Neural cell (in vitro differentiated cells): ENCODE measurements around the gene TAMM41. TPM values are rescaled to one million over a fixed set of nuclear protein-coding genes. Genes with fewer than 3 reads are reported as not detected.

Source experiments
- H2AFZ ChIP-seq: fragments of 200-600, 300-800 bp; sonication (generic), shearing (Covaris generic); 2 replicates; pipeline ENCODE4 v1.6.0; 2014; ENCODE audit warnings: low read depth, mild to moderate bottlenecking, antibody characterized with exemption, low read length, moderate library complexity
- H3F3A ChIP-seq: fragments of 200-600 bp; shearing (Covaris generic); 2 replicates; pipeline ENCODE4 v1.6.1; 2016; ENCODE audit warnings: mild to moderate bottlenecking, moderate library complexity, mixed read lengths, antibody characterized with exemption, low read length; ENCODE audit not compliant: insufficient read depth, poor library complexity, severe bottlenecking
- H3K27ac ChIP-seq: fragments of 200-600, 300-800 bp; sonication (generic), shearing (Covaris generic); 2 replicates; pipeline ENCODE4 v1.5.1; 2014; ENCODE audit warnings: mild to moderate bottlenecking, low read length, moderate library complexity
- H3K27me3 ChIP-seq: fragments of 300-800, 200-600 bp; sonication (generic), shearing (Covaris generic); 2 replicates; pipeline ENCODE4 v1.6.0; 2014; ENCODE audit warnings: mild to moderate bottlenecking, low read depth, low read length, moderate library complexity; ENCODE audit not compliant: insufficient read depth
- H3K36me3 ChIP-seq: fragments of 300-800, 200-600 bp; sonication (generic), shearing (Covaris generic); 2 replicates; pipeline ENCODE4 v1.5.1; 2014; ENCODE audit warnings: mild to moderate bottlenecking, antibody characterized with exemption, low read length, moderate library complexity; ENCODE audit not compliant: insufficient read depth
- H3K4me2 ChIP-seq: fragments of 300-800, 200-600 bp; sonication (generic), shearing (Covaris generic); 2 replicates; pipeline ENCODE4 v1.6.0; 2014; ENCODE audit warnings: mild to moderate bottlenecking, low read length
- H3K4me3 ChIP-seq: fragments of 300-800, 200-600 bp; sonication (generic), shearing (Covaris generic); 2 replicates; pipeline ENCODE4 v1.5.1; 2014; ENCODE audit warnings: mild to moderate bottlenecking, low read length, moderate library complexity
- H3K79me2 ChIP-seq: fragments of 200-600 bp; shearing (Covaris generic); replicated peaks from 2 replicates; pipeline ENCODE4 v1.6.0; 2014; ENCODE audit warnings: mild to moderate bottlenecking, low read length, moderate library complexity; ENCODE audit not compliant: insufficient read depth
- H3K9ac ChIP-seq: fragments of 300-800, 200-600 bp; sonication (generic), shearing (Covaris generic); 2 replicates; pipeline ENCODE4 v1.6.1; 2016; ENCODE audit warnings: mild to moderate bottlenecking, low read length, mixed read lengths
- H3K9me2 ChIP-seq: fragments of 200-600 bp; shearing (Covaris generic); 2 replicates; pipeline ENCODE4 v1.6.1; 2016; ENCODE audit warnings: mild to moderate bottlenecking, low read length, mixed read lengths; ENCODE audit not compliant: insufficient read depth
- H3K9me3 ChIP-seq: fragments of 200-600, 300-800 bp; sonication (generic), shearing (Covaris generic); 2 replicates; pipeline ENCODE4 v1.6.1; 2016; ENCODE audit warnings: mild to moderate bottlenecking, mixed run types, low read length, moderate library complexity, mixed read lengths
- H4K20me1 ChIP-seq: fragments of 200-600 bp; shearing (Covaris generic); 2 replicates; pipeline ENCODE4 v1.6.1; 2016; ENCODE audit warnings: mild to moderate bottlenecking, mixed run types; ENCODE audit not compliant: insufficient read depth
- EP300 ChIP-seq: fragments of 450-650 bp; conservative IDR thresholded peaks from 2 replicates; pipeline ENCODE4 v1.6.1; 2014; ENCODE audit warnings: antibody characterized with exemption, mild to moderate bottlenecking, moderate library complexity; ENCODE audit not compliant: poor library complexity, severe bottlenecking
- EZH2 ChIP-seq: fragments of 200-600, 300-800 bp; shearing (Covaris generic), sonication (generic); IDR thresholded peaks from 2 replicates; pipeline ENCODE4 v1.6.1; 2014; ENCODE audit warnings: antibody characterized with exemption, low read length, borderline replicate concordance, mild to moderate bottlenecking; ENCODE audit not compliant: insufficient read depth, poor library complexity, severe bottlenecking
- MXI1 ChIP-seq: fragments of 450-650 bp; conservative IDR thresholded peaks from 2 replicates; pipeline ENCODE4 v1.6.1; 2014; ENCODE audit warnings: antibody characterized with exemption, mild to moderate bottlenecking; ENCODE audit not compliant: poor library complexity, severe bottlenecking
- POLR2AphosphoS5 ChIP-seq: IDR thresholded peaks from 2 replicates; pipeline ENCODE4 v1.6.1; 2012
- RAD21 ChIP-seq: fragments of 450-650 bp; conservative IDR thresholded peaks from 2 replicates; pipeline ENCODE4 v1.6.1; 2014; ENCODE audit warnings: antibody characterized with exemption, mild to moderate bottlenecking, moderate library complexity
- SMC3 ChIP-seq: fragments of 450-650 bp; conservative IDR thresholded peaks from 2 replicates; pipeline ENCODE4 v1.6.1; 2014; ENCODE audit warnings: antibody characterized with exemption, mild to moderate bottlenecking, moderate library complexity; ENCODE audit not compliant: poor library complexity
- TAF1 ChIP-seq: IDR thresholded peaks from 2 replicates; pipeline ENCODE4 v1.6.1; 2012; ENCODE audit warnings: low read depth
- polyA plus RNA-seq: library from polyadenylated mRNA; depleted of rRNA; stranded (reverse); fragments of >200 nt; gene quantifications from 2 replicates; pipeline ENCODE4 v1.2.3, GENCODE V29; 2014
- TF ChIP-seq, protein P1 (sequence below): IDR thresholded peaks from 2 replicates; pipeline ENCODE4 v1.6.1; 2012; ENCODE audit warnings: borderline replicate concordance
- TF ChIP-seq, protein P2 (sequence below): fragments of 450-650 bp; IDR thresholded peaks from 2 replicates; pipeline ENCODE4 v1.5.1; 2014; ENCODE audit warnings: antibody characterized with exemption, mild to moderate bottlenecking, moderate library complexity; ENCODE audit not compliant: poor library complexity, severe bottlenecking

The TAMM41 gene
- polyA plus RNA-seq, 1 donor from 2014 or later = 3.1 TPM

DNA sequence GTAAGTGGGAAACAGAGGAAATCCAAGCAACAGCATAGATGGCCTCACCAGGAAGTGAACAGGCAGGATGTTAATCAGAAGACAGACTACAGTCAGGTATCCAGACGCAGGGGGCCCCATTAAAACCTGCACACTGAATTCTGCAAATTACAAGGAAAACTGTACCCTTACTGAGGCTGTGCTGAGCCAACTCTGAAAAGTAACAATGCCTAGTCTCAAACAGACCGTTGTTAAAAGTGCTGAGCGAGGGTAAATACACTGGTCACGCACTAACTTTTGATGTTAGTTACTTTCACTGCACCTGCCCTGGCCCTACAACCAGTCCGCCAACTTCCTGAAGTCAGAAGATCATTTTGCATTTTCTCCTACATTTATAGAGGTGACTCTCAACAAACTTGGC is 1.0 kb downstream of the TAMM41 start:
- Histone ChIP-seq H3K27me3 (no peaks in the 10 kb centered on the region), H3F3A (no peaks in the 10 kb centered on the region), H3K36me3 (no peaks in the 10 kb centered on the region), H3K4me3 (peak overlapping the region; percentile 75), H3K79me2 (peaks cover 13% of the 10 kb centered on the region), H4K20me1 (no peaks in the 10 kb centered on the region), H3K9ac (peak overlapping the region; percentile 78), H3K4me2 (peak overlapping the region; percentile 87), H2AFZ (no peak overlapping the region), H3K27ac (no peak overlapping the region), H3K9me2 (no peaks in the 10 kb centered on the region), H3K9me3 (no peaks in the 10 kb centered on the region)
- TF ChIP-seq TAF1 (no peak), MXI1 (no peak), POLR2AphosphoS5 (no peak), SMC3 (no peak), EP300 (no peak), RAD21 (no peak), EZH2 (no peak)
- TF ChIP-seq, protein P1, sequence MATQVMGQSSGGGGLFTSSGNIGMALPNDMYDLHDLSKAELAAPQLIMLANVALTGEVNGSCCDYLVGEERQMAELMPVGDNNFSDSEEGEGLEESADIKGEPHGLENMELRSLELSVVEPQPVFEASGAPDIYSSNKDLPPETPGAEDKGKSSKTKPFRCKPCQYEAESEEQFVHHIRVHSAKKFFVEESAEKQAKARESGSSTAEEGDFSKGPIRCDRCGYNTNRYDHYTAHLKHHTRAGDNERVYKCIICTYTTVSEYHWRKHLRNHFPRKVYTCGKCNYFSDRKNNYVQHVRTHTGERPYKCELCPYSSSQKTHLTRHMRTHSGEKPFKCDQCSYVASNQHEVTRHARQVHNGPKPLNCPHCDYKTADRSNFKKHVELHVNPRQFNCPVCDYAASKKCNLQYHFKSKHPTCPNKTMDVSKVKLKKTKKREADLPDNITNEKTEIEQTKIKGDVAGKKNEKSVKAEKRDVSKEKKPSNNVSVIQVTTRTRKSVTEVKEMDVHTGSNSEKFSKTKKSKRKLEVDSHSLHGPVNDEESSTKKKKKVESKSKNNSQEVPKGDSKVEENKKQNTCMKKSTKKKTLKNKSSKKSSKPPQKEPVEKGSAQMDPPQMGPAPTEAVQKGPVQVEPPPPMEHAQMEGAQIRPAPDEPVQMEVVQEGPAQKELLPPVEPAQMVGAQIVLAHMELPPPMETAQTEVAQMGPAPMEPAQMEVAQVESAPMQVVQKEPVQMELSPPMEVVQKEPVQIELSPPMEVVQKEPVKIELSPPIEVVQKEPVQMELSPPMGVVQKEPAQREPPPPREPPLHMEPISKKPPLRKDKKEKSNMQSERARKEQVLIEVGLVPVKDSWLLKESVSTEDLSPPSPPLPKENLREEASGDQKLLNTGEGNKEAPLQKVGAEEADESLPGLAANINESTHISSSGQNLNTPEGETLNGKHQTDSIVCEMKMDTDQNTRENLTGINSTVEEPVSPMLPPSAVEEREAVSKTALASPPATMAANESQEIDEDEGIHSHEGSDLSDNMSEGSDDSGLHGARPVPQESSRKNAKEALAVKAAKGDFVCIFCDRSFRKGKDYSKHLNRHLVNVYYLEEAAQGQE = no peak
- TF ChIP-seq, protein P2, sequence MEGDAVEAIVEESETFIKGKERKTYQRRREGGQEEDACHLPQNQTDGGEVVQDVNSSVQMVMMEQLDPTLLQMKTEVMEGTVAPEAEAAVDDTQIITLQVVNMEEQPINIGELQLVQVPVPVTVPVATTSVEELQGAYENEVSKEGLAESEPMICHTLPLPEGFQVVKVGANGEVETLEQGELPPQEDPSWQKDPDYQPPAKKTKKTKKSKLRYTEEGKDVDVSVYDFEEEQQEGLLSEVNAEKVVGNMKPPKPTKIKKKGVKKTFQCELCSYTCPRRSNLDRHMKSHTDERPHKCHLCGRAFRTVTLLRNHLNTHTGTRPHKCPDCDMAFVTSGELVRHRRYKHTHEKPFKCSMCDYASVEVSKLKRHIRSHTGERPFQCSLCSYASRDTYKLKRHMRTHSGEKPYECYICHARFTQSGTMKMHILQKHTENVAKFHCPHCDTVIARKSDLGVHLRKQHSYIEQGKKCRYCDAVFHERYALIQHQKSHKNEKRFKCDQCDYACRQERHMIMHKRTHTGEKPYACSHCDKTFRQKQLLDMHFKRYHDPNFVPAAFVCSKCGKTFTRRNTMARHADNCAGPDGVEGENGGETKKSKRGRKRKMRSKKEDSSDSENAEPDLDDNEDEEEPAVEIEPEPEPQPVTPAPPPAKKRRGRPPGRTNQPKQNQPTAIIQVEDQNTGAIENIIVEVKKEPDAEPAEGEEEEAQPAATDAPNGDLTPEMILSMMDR = no peak

DNA sequence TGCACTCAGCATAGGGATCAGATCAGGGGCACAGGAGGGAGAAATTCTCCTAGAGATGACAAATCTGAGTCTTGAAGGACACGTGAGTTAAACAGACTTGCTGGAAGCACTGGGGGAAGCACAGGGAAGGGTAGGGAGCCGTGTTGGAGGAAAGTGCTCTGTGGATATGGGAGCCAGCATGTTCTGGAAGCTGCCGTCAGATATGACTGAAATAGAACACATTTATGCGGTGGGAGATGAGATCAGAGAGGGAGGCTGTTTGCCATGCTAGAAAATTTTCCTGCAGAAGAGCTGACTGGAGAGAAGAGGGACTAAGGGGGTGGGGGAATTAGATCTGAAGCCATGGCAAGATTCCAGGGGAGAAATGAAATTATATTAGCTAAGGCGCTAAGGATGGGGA is 1.8 kb downstream of the TAMM41 start:
- Histone ChIP-seq H3K9me3 (no peaks in the 10 kb centered on the region), H4K20me1 (no peaks in the 10 kb centered on the region), H3K27ac (no peak overlapping the region), H3K4me3 (peak overlapping the region; percentile 75), H3K79me2 (peaks cover 13% of the 10 kb centered on the region), H3K36me3 (no peaks in the 10 kb centered on the region), H3K4me2 (no peak overlapping the region), H3F3A (no peaks in the 10 kb centered on the region), H2AFZ (no peak overlapping the region), H3K9ac (no peak overlapping the region), H3K9me2 (no peaks in the 10 kb centered on the region), H3K27me3 (no peaks in the 10 kb centered on the region)
- TF ChIP-seq TAF1 (no peak), EP300 (no peak), RAD21 (no peak), POLR2AphosphoS5 (no peak)

DNA sequence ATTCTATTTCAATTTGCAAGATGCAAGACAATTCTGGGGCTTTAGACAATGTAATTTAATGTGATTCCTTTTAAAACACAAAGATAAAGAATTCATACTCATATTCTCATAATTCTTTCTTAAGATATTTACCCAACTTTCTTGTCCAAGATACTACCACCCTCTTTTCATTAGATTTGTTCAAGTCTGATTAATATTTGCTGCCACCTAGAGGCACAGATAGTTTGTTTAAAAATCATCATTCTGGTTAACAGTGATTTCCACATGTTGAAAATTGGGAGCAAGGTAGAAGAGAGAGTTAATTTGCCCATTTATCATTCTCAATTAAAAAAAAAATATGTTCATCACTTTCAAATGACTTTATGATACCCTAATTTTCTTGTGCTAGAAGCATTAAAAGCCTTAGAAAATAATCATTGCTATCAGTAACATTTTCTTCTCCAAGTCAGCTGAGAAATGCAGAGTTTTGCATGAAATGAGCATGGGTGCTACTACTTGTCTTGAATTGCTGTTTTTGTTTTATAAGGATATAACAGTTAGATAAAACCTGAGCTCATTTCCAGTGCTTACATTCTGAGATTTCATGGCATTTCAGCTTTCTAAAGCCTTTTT is 11.6 kb downstream of the TAMM41 start:
- TF ChIP-seq POLR2AphosphoS5 = no peak
- TF ChIP-seq RAD21 = peak; percentile 77
- no peak for TF ChIP-seq TAF1
- TF ChIP-seq, protein P1 = no peak
- no peak for TF ChIP-seq EP300
- TF ChIP-seq, protein P2 = peak; percentile 72
- no peak for TF ChIP-seq MXI1
- peak; percentile 81 for TF ChIP-seq SMC3
- TF ChIP-seq EZH2 = no peak
- Histone ChIP-seq H3K9ac (no peak overlapping the region), H3F3A (no peaks in the 10 kb centered on the region), H3K79me2 (no peaks in the 10 kb centered on the region), H2AFZ (no peak overlapping the region), H4K20me1 (no peaks in the 10 kb centered on the region), H3K27me3 (no peaks in the 10 kb centered on the region), H3K4me2 (no peak overlapping the region), H3K9me3 (no peaks in the 10 kb centered on the region), H3K27ac (no peak overlapping the region), H3K9me2 (no peaks in the 10 kb centered on the region), H3K4me3 (no peak overlapping the region), H3K36me3 (no peaks in the 10 kb centered on the region)
